IPS DF 6.9 (cell line): ENCODE results near the gene PPP1R11.

Source experiments
- DNase-seq: peaks from one replicate; pipeline ENCODE4 v3.0.0-alpha.2; 2013; ENCODE audit warnings: low read depth, low spot score
- H3K27ac ChIP-seq: one replicate; pipeline ENCODE4 v1.5.1; 2013; ENCODE audit warnings: low read length, control low read depth
- H3K27me3 ChIP-seq: 2 replicates; pipeline ENCODE4 v1.6.1; 2013; ENCODE audit warnings: mild to moderate bottlenecking, low read length; ENCODE audit not compliant: control insufficient read depth, insufficient read depth
- H3K36me3 ChIP-seq: 2 replicates; pipeline ENCODE4 v1.6.1; 2013; ENCODE audit warnings: low read length; ENCODE audit not compliant: control insufficient read depth, insufficient read depth
- H3K4me1 ChIP-seq: 2 replicates; pipeline ENCODE4 v1.6.1; 2013; ENCODE audit warnings: low read length; ENCODE audit not compliant: control insufficient read depth, insufficient read depth
- H3K4me3 ChIP-seq: 2 replicates; pipeline ENCODE4 v1.5.1; 2013; ENCODE audit warnings: mild to moderate bottlenecking, low read length
- H3K9me3 ChIP-seq: 2 replicates; pipeline ENCODE4 v1.6.1; 2013; ENCODE audit warnings: low read length, inconsistent platforms; ENCODE audit not compliant: control insufficient read depth, insufficient read depth
- whole genome bisulfite sequencing: extraction: QIAGEN DNeasy Blood & Tissue Kit; methylation state at CpG from one replicate; pipeline ENCODE4 v1.1.7; 2013; ENCODE audit warnings: mixed read lengths, missing lambda C conversion rate; ENCODE audit not compliant: insufficient read length, insufficient coverage; 5-methylcytosine and 5-hydroxymethylcytosine counted together

PPP1R11 gene

DNA sequence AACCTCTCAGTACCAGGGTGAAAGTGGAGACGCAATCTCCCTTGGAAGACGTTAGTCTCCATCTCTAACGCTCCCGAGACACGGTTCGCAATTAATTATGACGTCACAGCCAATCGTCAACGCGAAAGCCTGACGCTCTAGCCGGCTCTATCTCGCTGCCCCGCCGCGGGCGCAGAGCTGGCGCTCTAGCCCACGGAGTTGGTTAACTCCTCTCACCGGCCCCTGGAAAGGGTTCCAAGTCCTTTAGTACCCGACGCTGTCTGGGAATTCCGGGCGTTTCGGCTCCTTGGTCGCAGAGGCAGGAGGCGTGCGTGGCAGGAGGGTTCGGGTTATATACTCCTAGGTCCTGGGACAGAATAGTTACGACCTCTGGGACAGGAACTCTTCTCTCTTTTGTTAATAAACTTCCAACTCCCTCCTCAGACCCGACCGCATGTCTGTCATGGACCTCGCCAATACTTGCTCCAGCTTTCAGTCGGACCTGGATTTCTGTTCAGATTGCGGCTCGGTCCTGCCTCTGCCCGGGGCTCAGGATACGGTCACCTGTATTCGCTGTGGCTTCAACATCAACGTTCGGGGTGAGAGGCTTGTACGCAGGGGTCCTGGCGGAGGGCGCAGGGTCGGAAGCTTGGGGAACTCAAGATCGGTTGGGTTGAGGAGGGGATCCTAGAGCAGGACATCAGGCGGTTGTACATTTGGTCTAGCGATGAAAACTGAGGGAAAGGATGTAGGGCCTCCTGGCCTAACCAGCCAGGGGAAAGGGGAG is 5.7 kb upstream of the PPP1R11 start, which contains the start of gene POLR1H:
TSS of gene POLR1H (plus strand) at position 174 of the 766 bp plus-strand sequence. CDS start at position 434, 260 bp downstream.
- H3K27me3 ChIP-seq, result no peaks in the 10 kb centered on the region
- no peaks in the 10 kb centered on the region for H3K4me1 ChIP-seq
- WGBS, result no CpG with 5 or more reads among the region's 48 CpGs
- H3K4me3 ChIP-seq, result peak within 1 kb of the TSS; percentile 54
- no peak within 1 kb of the TSS for H3K27ac ChIP-seq
- H3K9me3 ChIP-seq, result no peaks in the 10 kb centered on the region
- H3K36me3 ChIP-seq, result no peaks in the 10 kb centered on the region
- peak; percentile 95 for DNase-seq

DNA sequence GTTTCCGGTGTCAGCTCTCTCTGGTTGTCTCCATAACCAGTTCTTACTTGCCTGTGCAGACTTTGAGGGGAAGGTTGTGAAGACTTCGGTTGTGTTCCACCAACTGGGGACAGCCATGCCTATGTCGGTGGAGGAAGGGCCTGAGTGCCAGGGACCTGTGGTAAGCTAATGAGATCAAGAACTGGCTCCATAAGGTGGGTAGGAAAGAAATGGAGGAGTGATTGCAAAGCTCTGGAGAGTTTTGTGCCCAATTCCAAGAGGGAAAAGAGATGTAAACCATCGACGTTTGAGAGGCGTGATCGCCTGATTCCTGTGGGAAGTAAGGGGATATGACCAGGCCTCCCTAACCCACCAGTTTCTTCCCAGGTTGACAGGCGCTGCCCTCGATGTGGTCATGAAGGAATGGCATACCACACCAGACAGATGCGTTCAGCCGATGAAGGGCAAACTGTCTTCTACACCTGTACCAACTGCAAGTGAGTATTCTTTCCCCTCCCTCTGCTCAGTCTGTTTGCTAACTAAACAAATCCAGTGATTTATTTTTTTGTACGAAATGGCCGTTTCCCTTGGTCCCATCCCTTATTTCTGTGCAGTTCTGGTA is 5.0 kb upstream of the PPP1R11 start:
- H3K27ac ChIP-seq, result no peak overlapping the region
- H3K36me3 ChIP-seq, result no peaks in the 10 kb centered on the region
- H3K4me3 ChIP-seq, result peak overlapping the region; percentile 54; the same call in 1 of the 2 replicates
- no peak for DNase-seq
- H3K4me1 ChIP-seq, result no peaks in the 10 kb centered on the region
- H3K27me3 ChIP-seq, result no peaks in the 10 kb centered on the region
- no CpG with 5 or more reads among the region's 13 CpGs for WGBS
- no peaks in the 10 kb centered on the region for H3K9me3 ChIP-seq

DNA sequence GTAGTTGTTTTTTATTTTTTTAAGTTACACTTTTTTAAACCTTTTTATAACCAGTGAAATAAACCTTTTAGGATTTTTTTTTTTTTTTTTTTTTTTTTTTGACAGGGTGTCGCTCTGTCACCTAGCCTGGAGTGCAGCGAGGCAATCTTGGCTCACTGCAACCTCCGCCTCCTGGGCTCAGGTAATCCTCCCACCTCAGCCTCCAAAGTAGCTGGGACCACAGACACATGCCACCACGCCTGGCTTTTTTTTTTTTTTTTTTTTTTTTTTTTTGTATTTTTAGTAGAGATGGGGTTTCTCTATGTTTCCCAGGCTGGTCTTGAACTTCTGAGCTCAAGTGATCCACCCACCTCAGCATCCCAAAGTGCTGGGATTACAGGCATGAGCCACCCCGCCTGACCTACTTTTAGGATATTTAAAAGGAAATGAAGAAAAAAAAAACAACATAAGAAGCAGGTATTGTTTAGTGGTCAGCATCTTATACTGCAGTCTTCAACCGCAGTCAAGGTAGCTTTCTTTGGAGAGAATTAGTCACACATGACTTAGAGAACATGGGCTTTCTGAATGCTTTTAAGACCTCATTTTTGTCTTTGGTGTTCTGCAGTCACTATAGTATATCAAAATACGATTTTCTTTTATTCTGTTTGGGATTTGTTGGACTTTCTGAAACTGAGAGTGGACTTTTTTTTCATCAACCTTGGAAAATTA is 4.4 kb upstream of the PPP1R11 start:
- no CpG with 5 or more reads among the region's 7 CpGs for WGBS
- Histone ChIP-seq H3K27me3 (no peaks in the 10 kb centered on the region), H3K4me3 (no peak overlapping the region), H3K9me3 (no peaks in the 10 kb centered on the region), H3K36me3 (no peaks in the 10 kb centered on the region), H3K4me1 (no peaks in the 10 kb centered on the region), H3K27ac (no peak overlapping the region)
- no peak for DNase-seq

DNA sequence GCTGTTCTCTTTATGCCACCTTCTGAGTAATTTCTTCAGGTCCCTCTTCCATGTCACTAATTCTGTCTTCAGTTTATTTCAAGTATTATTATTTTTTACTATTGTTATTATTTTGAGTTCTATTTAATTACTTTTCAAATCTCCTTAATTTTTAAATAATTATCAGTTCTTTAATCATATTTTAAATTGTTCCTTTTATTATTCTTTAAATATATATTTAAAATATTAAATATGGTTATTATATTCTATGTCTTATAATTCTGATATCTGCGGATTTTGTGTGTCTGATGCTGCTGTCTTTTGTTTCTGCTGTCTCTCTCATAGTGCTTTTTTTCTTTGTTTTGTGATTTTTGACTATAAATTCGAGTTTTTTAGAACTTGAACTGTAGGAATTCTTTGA is 3.7 kb upstream of the PPP1R11 start:
- no peak overlapping the region for H3K4me3 ChIP-seq
- no peaks in the 10 kb centered on the region for H3K4me1 ChIP-seq
- WGBS, result no CpG with 5 or more reads among the region's 2 CpGs
- H3K36me3 ChIP-seq, result no peaks in the 10 kb centered on the region
- no peaks in the 10 kb centered on the region for H3K9me3 ChIP-seq
- H3K27ac ChIP-seq, result no peak overlapping the region
- H3K27me3 ChIP-seq, result no peaks in the 10 kb centered on the region
- no peak for DNase-seq

DNA sequence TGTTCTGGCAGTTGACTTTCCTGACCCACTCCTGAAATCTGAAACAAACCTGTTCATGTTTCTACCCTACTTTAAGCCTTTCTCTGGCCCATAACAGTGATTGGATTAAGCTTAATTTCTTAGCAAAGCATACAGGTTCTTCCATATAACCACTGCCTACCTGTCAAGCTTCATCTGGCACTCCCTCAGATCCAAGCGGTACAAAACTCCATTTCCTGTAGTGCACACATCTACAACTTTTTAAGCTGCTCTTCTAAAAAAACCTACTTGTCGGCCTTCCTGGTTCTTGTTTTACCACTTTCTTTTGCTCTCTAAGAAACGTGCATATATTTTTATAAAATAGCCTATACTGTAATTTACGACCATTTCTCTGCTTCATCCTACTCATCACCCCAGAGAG is 916 bp upstream of the PPP1R11 start:
- peak overlapping the region; percentile 61; the same call in 1 of the 2 replicates for H3K4me3 ChIP-seq
- H3K9me3 ChIP-seq, result no peaks in the 10 kb centered on the region
- no peak overlapping the region for H3K27ac ChIP-seq
- no peaks in the 10 kb centered on the region for H3K4me1 ChIP-seq
- DNase-seq, result no peak
- peaks cover 5% of the 10 kb centered on the region; the same call in 1 of the 2 replicates for H3K27me3 ChIP-seq
- no peaks in the 10 kb centered on the region for H3K36me3 ChIP-seq
- no CpG with 5 or more reads among the region's 4 CpGs for WGBS

DNA sequence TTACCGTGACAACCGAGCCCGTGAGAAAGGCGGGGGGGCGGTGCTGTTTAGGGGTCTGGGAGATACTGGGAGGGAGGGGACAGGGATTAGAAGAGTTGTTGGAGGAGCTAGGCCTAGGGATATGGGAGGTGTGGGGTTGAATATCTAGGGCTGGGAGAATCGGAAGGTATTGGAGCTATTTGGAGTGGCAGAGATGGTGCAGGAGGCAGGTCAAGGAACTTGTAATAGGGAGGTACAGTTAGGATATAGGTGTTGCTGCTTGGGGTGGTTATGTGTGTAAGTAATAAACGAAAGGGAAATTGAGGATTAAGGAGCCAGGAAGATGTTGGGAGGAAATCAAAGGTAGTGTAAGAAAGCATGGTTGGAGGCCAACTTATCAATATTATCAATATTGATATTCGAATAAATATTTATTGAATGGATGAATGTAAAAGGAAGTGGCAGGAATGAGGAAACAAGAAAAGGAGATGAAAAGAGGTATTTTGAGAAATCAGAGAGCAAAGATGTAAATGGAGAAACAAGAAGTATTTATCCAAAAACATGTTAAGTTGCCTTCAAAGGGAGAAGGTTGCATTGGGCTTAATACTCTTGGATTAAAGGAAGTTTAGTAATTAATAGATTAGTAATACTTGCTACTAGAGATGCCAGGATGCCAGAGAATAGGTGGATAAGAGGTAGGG is 602 bp downstream of the PPP1R11 start:
- Histone ChIP-seq H3K4me3 (peak overlapping the region; percentile 61; the same call in 1 of the 2 replicates), H3K9me3 (no peaks in the 10 kb centered on the region), H3K27ac (no peak overlapping the region), H3K36me3 (no peaks in the 10 kb centered on the region), H3K4me1 (no peaks in the 10 kb centered on the region), H3K27me3 (peaks cover 19% of the 10 kb centered on the region)
- WGBS, result 100% methylated on average over 2 of the region's 8 CpGs
- no peak for DNase-seq

DNA sequence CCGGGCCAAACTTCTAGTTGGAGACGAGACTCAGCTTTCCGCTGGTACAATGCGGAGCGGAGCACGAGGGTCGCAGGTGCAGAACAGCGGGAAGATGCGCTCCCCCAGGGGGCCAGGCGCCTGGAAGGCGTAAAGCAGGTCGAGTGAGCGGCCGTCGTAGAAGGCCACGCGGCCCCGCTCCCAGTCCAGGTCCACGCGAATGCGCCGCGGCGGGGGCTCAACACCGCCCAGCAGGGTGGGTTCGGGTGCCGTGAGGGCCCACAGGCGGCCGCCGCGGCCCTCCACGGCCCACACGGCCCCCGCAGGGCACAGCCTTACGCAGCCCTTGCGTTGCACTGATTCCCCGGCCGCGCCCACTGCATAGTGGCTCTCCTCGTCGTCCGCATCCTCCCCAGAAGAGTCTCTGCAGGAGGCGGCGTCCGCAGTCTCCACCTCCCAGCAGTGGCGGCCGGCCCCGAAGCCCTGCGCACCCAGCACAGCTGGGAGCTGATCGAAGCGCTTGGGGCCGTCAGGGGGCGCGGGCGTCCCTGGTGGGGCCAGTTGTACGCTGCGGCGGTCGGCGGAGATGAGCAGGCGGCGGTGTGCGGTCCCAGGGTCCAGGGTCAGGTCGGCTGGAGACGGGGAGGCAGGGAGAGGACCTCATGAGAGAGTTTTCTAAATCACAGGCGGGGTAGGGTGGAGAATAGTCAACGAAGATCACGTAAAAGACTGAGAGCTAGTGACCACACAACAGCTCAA is 4.3 kb downstream of the PPP1R11 start:
- WGBS, result no CpG with 5 or more reads among the region's 68 CpGs
- Histone ChIP-seq H3K27ac (no peak overlapping the region), H3K9me3 (no peaks in the 10 kb centered on the region), H3K36me3 (no peaks in the 10 kb centered on the region), H3K4me3 (peak overlapping the region; percentile 22; the same call in 1 of the 2 replicates), H3K4me1 (0 out of 2 replicates have a peak, but pooled peaks cover 2% of the 10 kb centered on the region), H3K27me3 (peaks cover 46% of the 10 kb centered on the region)
- no peak for DNase-seq

DNA sequence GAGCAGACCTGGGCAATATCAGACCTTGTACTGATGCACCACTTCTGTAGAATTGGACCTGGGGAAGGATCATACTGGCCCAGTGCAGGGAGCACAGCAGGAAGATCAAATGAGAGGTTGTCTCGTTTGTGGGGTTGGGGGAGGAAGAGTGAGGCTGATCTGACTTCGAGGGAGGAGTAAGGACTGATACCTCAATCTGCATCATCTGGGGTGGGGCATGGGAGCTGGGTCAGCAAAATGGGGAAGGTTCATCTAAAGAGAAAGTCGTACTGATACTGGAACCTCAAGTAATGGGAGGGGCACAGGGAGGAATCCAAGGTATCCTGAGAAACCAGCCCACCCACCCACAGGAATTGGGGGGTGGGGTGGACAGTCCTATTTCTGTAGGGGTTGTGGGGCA is 4.9 kb downstream of the PPP1R11 start:
- H3K4me3 ChIP-seq, result no peak overlapping the region; the same call in 1 of the 2 replicates
- H3K27me3 ChIP-seq, result peaks cover 46% of the 10 kb centered on the region
- H3K36me3 ChIP-seq, result no peaks in the 10 kb centered on the region
- DNase-seq, result no peak
- no peaks in the 10 kb centered on the region for H3K9me3 ChIP-seq
- WGBS, result no CpG with 5 or more reads among the region's 3 CpGs
- H3K27ac ChIP-seq, result no peak overlapping the region
- H3K4me1 ChIP-seq, result 0 out of 2 replicates have a peak, but pooled peaks cover 2% of the 10 kb centered on the region

DNA sequence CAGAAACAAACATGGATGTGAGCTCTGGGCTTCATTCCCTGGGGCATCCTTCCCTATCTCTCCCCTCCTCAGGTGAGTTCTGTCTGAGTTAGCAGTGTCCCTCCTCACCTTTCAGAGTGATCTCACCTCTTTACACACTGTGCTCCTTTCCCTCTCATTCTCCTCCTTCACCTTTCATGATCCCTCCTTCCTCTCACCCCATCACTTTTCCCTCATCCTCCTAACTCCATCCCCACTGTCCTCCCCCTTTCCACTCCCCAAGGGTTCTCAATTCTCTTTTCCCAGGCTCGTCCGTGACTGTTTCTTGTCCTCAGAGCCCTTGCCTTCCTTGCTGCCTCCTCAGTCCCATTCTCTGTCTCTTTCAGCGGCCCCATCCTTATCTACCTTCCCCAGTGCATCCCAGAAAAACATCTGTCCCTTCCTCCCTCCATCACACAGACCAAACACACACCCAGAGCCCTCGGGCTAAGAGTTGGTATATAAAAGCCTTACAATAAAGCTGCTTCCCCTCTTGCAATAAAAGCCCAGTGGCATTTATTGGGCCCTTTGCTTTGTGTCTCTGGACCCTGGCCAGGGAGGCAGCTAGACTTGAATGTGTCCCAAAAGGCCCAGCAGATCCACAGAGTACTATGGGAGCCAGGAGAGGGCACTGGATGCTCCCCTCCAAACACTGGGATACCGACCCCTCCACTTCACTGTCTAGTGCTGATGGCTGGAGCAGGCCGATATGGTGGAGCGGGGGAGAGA is 6.7 kb downstream of the PPP1R11 start:
- Histone ChIP-seq H3K4me3 (no peak overlapping the region; the same call in 1 of the 2 replicates), H3K27me3 (peaks cover 49% of the 10 kb centered on the region), H3K4me1 (0 out of 2 replicates have a peak, but pooled peaks cover 2% of the 10 kb centered on the region), H3K36me3 (no peaks in the 10 kb centered on the region), H3K9me3 (no peaks in the 10 kb centered on the region), H3K27ac (no peak overlapping the region)
- DNase-seq, result no peak
- no CpG with 5 or more reads among the region's 7 CpGs for WGBS
